Measurements from ENCODE around the gene RBP5. TPM values are rescaled to one million over a fixed set of nuclear protein-coding genes. Genes with fewer than 3 reads are reported as not detected.

The RBP5 gene
- total and polyA plus RNA-seq, 2 donors (not counting 1 experiment from before 2014, with no cell fraction given) = 1.1 TPM; not detected in 1

GRCh38 chr12:7146906-7147305 lies 18.2 kb upstream of the RBP5 start:
- Histone ChIP-seq H3K79me2 (ENCODE audit: control insufficient read depth, insufficient read depth, low read length) (no peaks in the 10 kb centered on the region), H3K4me1 (ENCODE audit: control insufficient read depth in 2 of 2, insufficient read depth in 2 of 2, low read length in 2 of 2) (no peaks in the 10 kb centered on the region), H4K20me1 (ENCODE audit: control insufficient read depth, insufficient read depth, low read length, poor library complexity, severe bottlenecking) (no peaks in the 10 kb centered on the region), H3K9ac (ENCODE audit: low read length) (no peak overlapping the region), H3K36me3 (replicated peaks in 1 of 2; ENCODE audit: control extremely low read depth in 1 of 2, control insufficient read depth in 1 of 2, extremely low read depth in 1 of 2, insufficient read depth in 2 of 2, low read length in 1 of 2) (peaks cover 1 to 27% of the 10 kb centered on the region in 2 experiments), H3K4me3 (ENCODE audit: control extremely low read depth in 1 of 5, extremely low read depth in 1 of 5, insufficient read depth in 1 of 5, low read depth in 2 of 5, low read length in 4 of 5) (no peak overlapping the region), H3K4me2 (replicated peaks; ENCODE audit: low read depth, low read length, poor library complexity, severe bottlenecking) (no peak overlapping the region), H3K27me3 (replicated peaks in 1 of 4; ENCODE audit: control extremely low read depth in 1 of 4, control insufficient read depth in 3 of 4, insufficient read depth in 4 of 4, low read length in 3 of 4) (no peaks in the 10 kb centered on the region), H3K9me3 (ENCODE audit: control extremely low read depth in 1 of 3, control insufficient read depth in 2 of 3, insufficient read depth in 1 of 3, low read length in 2 of 3) (no peaks in the 10 kb centered on the region), H3K27ac (ENCODE audit: low read length in 2 of 2) (no peak overlapping the region), H2AFZ (ENCODE audit: insufficient read depth, low read depth, low read length, poor library complexity, severe bottlenecking) (no peak overlapping the region)
- ATAC-seq (ENCODE audit: low read depth) (no peak), DNase-seq (no peak)
- CTCF ChIA-PET = interaction anchor here (0.9 to 1.2 kb wide), 3 partner anchors 8 to 24 kb away, joined by 3 read pairs; no protein-coding TSS in a partner anchor
- no peaks in the 10 kb centered on the region for H3K27me3 Mint-ChIP-seq
- WGBS (ENCODE audit: insufficient coverage) = 98% methylated on average over 7 of the region's 7 CpGs
- intact Hi-C loops (cut with micrococcal nuclease) = no loop called here
- H3K9me3 Mint-ChIP-seq (ENCODE audit: insufficient read depth) = no peaks in the 10 kb centered on the region
- no peak overlapping the region for H3K27ac Mint-ChIP-seq
- H3K4me3 Mint-ChIP-seq = no peak overlapping the region
- peaks cover under 1% of the 10 kb centered on the region for H3K4me1 Mint-ChIP-seq
- POLR2A ChIA-PET = no interaction called here
- TF ChIP-seq CTCF (IDR thresholded peaks at IDR 0.05) = no peak
- TF ChIP-seq EZH2 (IDR thresholded peaks at IDR 0.05; ENCODE audit: borderline replicate concordance, insufficient read depth, low read depth, low read length, poor library complexity, severe bottlenecking) = no peak

- no peak for DNase-seq
- H3K4me3 ChIP-seq (ENCODE audit: control extremely low read depth in 1 of 5, extremely low read depth in 1 of 5, insufficient read depth in 1 of 5, low read depth in 2 of 5, low read length in 4 of 5) = no peak overlapping the region
- H3K9me3 ChIP-seq (ENCODE audit: control extremely low read depth in 1 of 3, control insufficient read depth in 2 of 3, insufficient read depth in 1 of 3, low read length in 2 of 3) = no peaks in the 10 kb centered on the region
- H4K20me1 ChIP-seq (ENCODE audit: control insufficient read depth, insufficient read depth, low read length, poor library complexity, severe bottlenecking) = no peaks in the 10 kb centered on the region
- no peak overlapping the region for H2AFZ ChIP-seq (ENCODE audit: insufficient read depth, low read depth, low read length, poor library complexity, severe bottlenecking)
- H3K27me3 ChIP-seq (replicated peaks in 1 of 4; ENCODE audit: control extremely low read depth in 1 of 4, control insufficient read depth in 3 of 4, insufficient read depth in 4 of 4, low read length in 3 of 4) = no peaks in the 10 kb centered on the region
- H3K9ac ChIP-seq (ENCODE audit: low read length) = no peak overlapping the region
- H3K4me1 ChIP-seq (ENCODE audit: control insufficient read depth in 2 of 2, insufficient read depth in 2 of 2, low read length in 2 of 2) = no peaks in the 10 kb centered on the region
- TF ChIP-seq EZH2 (IDR thresholded peaks at IDR 0.05; ENCODE audit: borderline replicate concordance, insufficient read depth, low read depth, low read length, poor library complexity, severe bottlenecking) (no peak), CTCF (IDR thresholded peaks at IDR 0.05) (no peak)
- CTCF ChIA-PET = interaction anchor here (0.9 to 3.7 kb wide), 5 partner anchors 9 to 275 kb away, joined by 3 to 16 read pairs (median 3); partner anchors contain the start of gene C1RL
- no peaks in the 10 kb centered on the region for H3K27me3 Mint-ChIP-seq
- H3K4me3 Mint-ChIP-seq = no peak overlapping the region
- peaks cover 1 to 29% of the 10 kb centered on the region in 2 experiments for H3K36me3 ChIP-seq (replicated peaks in 1 of 2; ENCODE audit: control extremely low read depth in 1 of 2, control insufficient read depth in 1 of 2, extremely low read depth in 1 of 2, insufficient read depth in 2 of 2, low read length in 1 of 2)
- 92% methylated on average over 5 of the region's 7 CpGs for WGBS (ENCODE audit: insufficient coverage)
- H3K27ac ChIP-seq (ENCODE audit: low read length in 2 of 2) = no peak overlapping the region
- intact Hi-C loops (cut with micrococcal nuclease) = no loop called here
- no peaks in the 10 kb centered on the region for H3K79me2 ChIP-seq (ENCODE audit: control insufficient read depth, insufficient read depth, low read length)
- peaks cover 2% of the 10 kb centered on the region for H3K4me1 Mint-ChIP-seq
- ATAC-seq (ENCODE audit: low read depth) = no peak
- POLR2A ChIA-PET = no interaction called here
- no peaks in the 10 kb centered on the region for H3K9me3 Mint-ChIP-seq (ENCODE audit: insufficient read depth)
- H3K27ac Mint-ChIP-seq = no peak overlapping the region
- H3K4me2 ChIP-seq (replicated peaks; ENCODE audit: low read depth, low read length, poor library complexity, severe bottlenecking) = no peak overlapping the region
These were observed 17.5 kb upstream of the RBP5 start for GRCh38 chr12:7146228-7146627.
